ENCODE results near the gene MICAL2. TPM values are rescaled to one million over a fixed set of nuclear protein-coding genes. Genes with fewer than 3 reads are reported as not detected.

MICAL2 gene
- total and polyA plus RNA-seq, 2 of the 13 experiments (the other 11 are each of a cell fraction or from before 2014, with no cell fraction given) = 0.78 to 1.1 TPM

DNA sequence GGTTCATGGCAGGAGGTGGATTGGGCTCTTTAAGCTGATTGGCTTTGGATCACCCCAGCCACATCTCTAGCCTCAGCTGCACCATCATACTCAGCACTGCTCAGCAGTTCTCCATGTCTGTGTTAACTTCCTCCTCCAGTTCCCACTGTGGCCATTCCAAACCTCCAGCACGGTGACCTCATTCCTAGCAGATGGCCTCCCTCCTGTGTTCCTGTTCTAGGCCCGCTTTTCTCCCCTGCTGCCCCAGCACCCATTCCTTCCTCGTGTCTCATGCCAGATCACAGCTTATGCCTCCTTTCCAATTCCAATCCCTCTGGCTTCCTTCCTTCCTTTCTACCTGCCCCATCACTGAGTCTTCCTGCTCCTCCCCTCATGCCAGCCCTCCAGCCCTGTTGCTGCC lies 96.1 kb downstream of the MICAL2 start:
- 40% methylated on average over 3 of the region's 3 CpGs for WGBS (ENCODE audit: low lambda C conversion rate)
- H3K9me3 ChIP-seq (ENCODE audit: low read length) = no peaks in the 10 kb centered on the region
- POLR2A ChIA-PET = no interaction called here
- no peak overlapping the region for H2AFZ ChIP-seq (ENCODE audit: low read length)
- no peak overlapping the region for H3K4me2 ChIP-seq (ENCODE audit: low read depth, low read length)
- ATAC-seq (no peak), DNase-seq (ENCODE audit: low spot score) (no peak), FAIRE-seq (no peak)
- no TSS peak for BruUV-seq (replicated peaks)
- in situ Hi-C loops (cut with HindIII; ENCODE audit: extremely low pct_ligation_motif_present, low pct_unique_long_range_greater_than_20kb) (no loop called here), intact Hi-C loops (cut with micrococcal nuclease; ENCODE audit: unreplicated experiment) (no loop called here)
- H3K79me2 ChIP-seq (ENCODE audit: insufficient read depth, low read length) = no peaks in the 10 kb centered on the region
- no peaks in the 10 kb centered on the region for H3K27me3 ChIP-seq (ENCODE audit: control insufficient read depth in 1 of 2, insufficient read depth in 2 of 2, low read length in 2 of 2)
- H3K4me3 ChIP-seq (replicated peaks in 1 of 3; ENCODE audit: insufficient read depth in 1 of 3, low read depth in 2 of 3, low read length in 3 of 3) = no peak overlapping the region
- H4K20me1 ChIP-seq (ENCODE audit: insufficient read depth, low read length) = no peaks in the 10 kb centered on the region
- H3K36me3 ChIP-seq (replicated peaks in 1 of 2; ENCODE audit: control insufficient read depth in 1 of 2, insufficient read depth in 2 of 2, low read length in 2 of 2) = no peaks in the 10 kb centered on the region
- no peaks in the 10 kb centered on the region for H3K4me1 ChIP-seq (ENCODE audit: insufficient read depth, low read length)
- no peak overlapping the region for H3K27ac ChIP-seq (ENCODE audit: extremely low read length, insufficient read depth, low read length)
- no peak overlapping the region for H3K9ac ChIP-seq (ENCODE audit: insufficient read depth, low read depth, low read length)
- TF ChIP-seq ZNF547 (CRISPR knock-in tag; IDR thresholded peaks at IDR 0.05) = no peak
- no peak for TF ChIP-seq ZNF251 (CRISPR knock-in tag; IDR thresholded peaks at IDR 0.05)
- CTCF ChIA-PET (ENCODE audit: low intra/inter-chr PET ratio, low total read pairs) = no interaction called here

DNA sequence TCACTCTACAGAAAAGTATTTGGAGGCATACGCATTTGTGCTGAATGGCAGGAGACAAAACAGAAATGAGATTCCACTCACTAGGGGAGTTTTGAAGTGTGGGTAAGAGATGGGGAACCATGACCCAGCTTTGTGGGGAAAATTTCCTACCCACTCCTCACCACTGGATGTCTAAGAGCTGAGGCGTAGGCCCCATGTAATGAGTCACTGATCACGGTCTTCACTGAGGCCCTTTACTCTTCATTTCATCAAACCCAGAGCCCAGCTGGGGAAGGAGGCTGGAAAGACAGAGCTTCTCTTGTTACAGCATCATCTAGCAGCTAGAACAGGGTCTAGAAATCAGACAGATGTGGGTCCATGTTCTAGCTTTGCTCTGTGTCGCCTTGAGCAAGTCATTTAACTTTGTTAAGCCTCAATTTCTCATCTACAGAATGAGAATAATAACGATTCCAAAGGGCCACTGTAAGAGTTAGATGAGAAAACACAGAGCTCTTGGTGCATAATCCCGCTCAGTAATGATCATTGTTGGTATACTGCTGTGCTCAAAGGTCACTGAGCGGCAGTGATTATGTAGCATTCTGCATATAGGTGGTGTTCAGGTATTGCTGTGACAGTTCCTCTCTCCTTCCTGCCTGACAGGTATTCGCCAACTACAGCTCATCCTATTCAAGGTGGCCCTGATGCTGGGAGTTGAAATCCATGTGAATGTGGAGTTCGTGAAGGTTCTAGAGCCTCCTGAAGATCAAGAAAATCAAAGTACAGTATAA lies 97.2 kb downstream of the MICAL2 start:
- H4K20me1 ChIP-seq (ENCODE audit: insufficient read depth, low read length) = no peaks in the 10 kb centered on the region
- 66% methylated on average over 9 of the region's 9 CpGs for WGBS (ENCODE audit: low lambda C conversion rate)
- ChIA-PET CTCF (ENCODE audit: low intra/inter-chr PET ratio, low total read pairs) (no interaction called here), POLR2A (interaction anchor here (0.9 kb wide), 1 partner anchor 16 kb away, joined by 3 read pairs; no protein-coding TSS in a partner anchor)
- H3K4me2 ChIP-seq (ENCODE audit: low read depth, low read length) = no peak overlapping the region
- H3K27ac ChIP-seq (ENCODE audit: extremely low read length, insufficient read depth, low read length) = no peak overlapping the region
- no peaks in the 10 kb centered on the region for H3K9me3 ChIP-seq (ENCODE audit: low read length)
- H3K36me3 ChIP-seq (replicated peaks in 1 of 2; ENCODE audit: control insufficient read depth in 1 of 2, insufficient read depth in 2 of 2, low read length in 2 of 2) = no peaks in the 10 kb centered on the region
- ATAC-seq (no peak), FAIRE-seq (no peak), DNase-seq (ENCODE audit: low spot score) (no peak)
- no peak overlapping the region for H3K4me3 ChIP-seq (replicated peaks in 1 of 3; ENCODE audit: insufficient read depth in 1 of 3, low read depth in 2 of 3, low read length in 3 of 3)
- in situ Hi-C loops (cut with HindIII; ENCODE audit: extremely low pct_ligation_motif_present, low pct_unique_long_range_greater_than_20kb) = no loop called here
- no TSS peak for BruUV-seq (replicated peaks)
- TF ChIP-seq ZNF331 (CRISPR knock-in tag; IDR thresholded peaks at IDR 0.05) (no peak), ZNF83 (CRISPR knock-in tag; IDR thresholded peaks at IDR 0.05; ENCODE audit: borderline replicate concordance) (no peak), IRX3 (CRISPR knock-in tag; IDR thresholded peaks at IDR 0.05; ENCODE audit: borderline replicate concordance, low read depth) (no peak), KDM5B (CRISPR knock-in tag; IDR thresholded peaks at IDR 0.05; ENCODE audit: borderline replicate concordance) (no peak)
- TF ChIP-seq, protein P1, sequence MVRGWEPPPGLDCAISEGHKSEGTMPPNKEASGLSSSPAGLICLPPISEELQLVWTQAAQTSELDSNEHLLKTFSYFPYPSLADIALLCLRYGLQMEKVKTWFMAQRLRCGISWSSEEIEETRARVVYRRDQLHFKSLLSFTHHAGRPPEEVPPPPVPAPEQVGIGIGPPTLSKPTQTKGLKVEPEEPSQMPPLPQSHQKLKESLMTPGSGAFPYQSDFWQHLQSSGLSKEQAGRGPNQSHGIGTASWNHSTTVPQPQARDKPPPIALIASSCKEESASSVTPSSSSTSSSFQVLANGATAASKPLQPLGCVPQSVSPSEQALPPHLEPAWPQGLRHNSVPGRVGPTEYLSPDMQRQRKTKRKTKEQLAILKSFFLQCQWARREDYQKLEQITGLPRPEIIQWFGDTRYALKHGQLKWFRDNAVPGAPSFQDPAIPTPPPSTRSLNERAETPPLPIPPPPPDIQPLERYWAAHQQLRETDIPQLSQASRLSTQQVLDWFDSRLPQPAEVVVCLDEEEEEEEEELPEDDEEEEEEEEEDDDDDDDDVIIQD (CRISPR knock-in tag; IDR thresholded peaks at IDR 0.05; ENCODE audit: low read depth) = no peak
- TF ChIP-seq, protein P2, sequence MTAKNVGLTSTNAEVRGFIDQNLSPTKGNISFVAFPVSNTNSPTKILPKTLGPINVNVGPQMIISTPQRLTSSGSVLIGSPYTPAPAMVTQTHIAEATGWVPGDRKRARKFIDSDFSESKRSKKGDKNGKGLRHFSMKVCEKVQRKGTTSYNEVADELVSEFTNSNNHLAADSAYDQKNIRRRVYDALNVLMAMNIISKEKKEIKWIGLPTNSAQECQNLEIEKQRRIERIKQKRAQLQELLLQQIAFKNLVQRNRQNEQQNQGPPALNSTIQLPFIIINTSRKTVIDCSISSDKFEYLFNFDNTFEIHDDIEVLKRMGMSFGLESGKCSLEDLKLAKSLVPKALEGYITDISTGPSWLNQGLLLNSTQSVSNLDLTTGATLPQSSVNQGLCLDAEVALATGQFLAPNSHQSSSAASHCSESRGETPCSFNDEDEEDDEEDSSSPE (CRISPR knock-in tag; IDR thresholded peaks at IDR 0.05) = no peak
- TF ChIP-seq, protein P3, sequence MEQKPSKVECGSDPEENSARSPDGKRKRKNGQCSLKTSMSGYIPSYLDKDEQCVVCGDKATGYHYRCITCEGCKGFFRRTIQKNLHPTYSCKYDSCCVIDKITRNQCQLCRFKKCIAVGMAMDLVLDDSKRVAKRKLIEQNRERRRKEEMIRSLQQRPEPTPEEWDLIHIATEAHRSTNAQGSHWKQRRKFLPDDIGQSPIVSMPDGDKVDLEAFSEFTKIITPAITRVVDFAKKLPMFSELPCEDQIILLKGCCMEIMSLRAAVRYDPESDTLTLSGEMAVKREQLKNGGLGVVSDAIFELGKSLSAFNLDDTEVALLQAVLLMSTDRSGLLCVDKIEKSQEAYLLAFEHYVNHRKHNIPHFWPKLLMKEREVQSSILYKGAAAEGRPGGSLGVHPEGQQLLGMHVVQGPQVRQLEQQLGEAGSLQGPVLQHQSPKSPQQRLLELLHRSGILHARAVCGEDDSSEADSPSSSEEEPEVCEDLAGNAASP (CRISPR knock-in tag; IDR thresholded peaks at IDR 0.05; ENCODE audit: borderline replicate concordance) = no peak
- no peaks in the 10 kb centered on the region for H3K4me1 ChIP-seq (ENCODE audit: insufficient read depth, low read length)
- no peak overlapping the region for H3K9ac ChIP-seq (ENCODE audit: insufficient read depth, low read depth, low read length)
- no peaks in the 10 kb centered on the region for H3K27me3 ChIP-seq (ENCODE audit: control insufficient read depth in 1 of 2, insufficient read depth in 2 of 2, low read length in 2 of 2)
- H3K79me2 ChIP-seq (ENCODE audit: insufficient read depth, low read length) = no peaks in the 10 kb centered on the region
- intact Hi-C loops (cut with micrococcal nuclease; ENCODE audit: unreplicated experiment) = no loop called here
- no peak overlapping the region for H2AFZ ChIP-seq (ENCODE audit: low read length)
